Thyroid gland (tissue), 4 donors: Measurements from ENCODE around the gene IRF9. TPM values are rescaled to one million over a fixed set of nuclear protein-coding genes. Genes with fewer than 3 reads are reported as not detected.
A peak's percentile ranks its signal among the peaks of the same experiment; 100 is the strongest.

Source experiments
- DNase-seq, 2 donors: peaks; one replicate each; pipeline ENCODE4 v3.0.0-alpha.2; 2019
- H3K27ac ChIP-seq, 3 donors: fragments of 200-600 bp; sonication (generic); 1 replicate in 2 of 3; 2 replicates in 1 of 3; pipeline ENCODE4 v1.5.1; 2016 to 2019; ENCODE audit warnings: mild to moderate bottlenecking in 1 of 3, moderate library complexity in 1 of 3
- H3K27me3 ChIP-seq: fragments of 200-600 bp; sonication (generic); one replicate; pipeline ENCODE4 v1.5.1; 2019
- H3K36me3 ChIP-seq, 2 donors: fragments of 200-600 bp; sonication (generic); one replicate each; pipeline ENCODE4 v1.5.1; 2016 to 2019
- H3K4me1 ChIP-seq, 2 donors: fragments of 200-600 bp; sonication (generic); one replicate each; pipeline ENCODE4 v1.5.1; 2017 to 2019
- H3K4me3 ChIP-seq, 3 donors: fragments of 200-600 bp; sonication (generic); replicated peaks in 1 of 3; 1 replicate in 2 of 3; 2 replicates in 1 of 3; pipeline ENCODE4 v1.5.1; 2016; ENCODE audit warnings: mild to moderate bottlenecking in 1 of 3
- H3K9me3 ChIP-seq: fragments of 200-600 bp; sonication (generic); one replicate; pipeline ENCODE4 v1.5.1; 2017
- POLR2A ChIP-seq, 2 donors: fragments of 450-650 bp; IDR thresholded peaks; one replicate each; pipeline ENCODE4 v1.6.1; 2017; ENCODE audit warnings: antibody characterized with exemption in 2 of 2, mild to moderate bottlenecking in 2 of 2, moderate library complexity in 1 of 2
- WGBS, 2 donors: methylation state at CpG; one replicate each; pipeline ENCODE4 v1.1.5; 2017; 5-methylcytosine and 5-hydroxymethylcytosine counted together
- intact Hi-C: fragments of 100-400 bp; cut with DNase I; formaldehyde crosslinking; loops from one replicate; pipeline ENCODE4 v1.15.1; 2023
- total RNA-seq, 4 donors: library from RNA; depleted of rRNA; stranded (reverse); fragments of >200 nt; gene quantifications; one replicate each; pipeline ENCODE4 v1.2.3, GENCODE V29; 2016
- TF ChIP-seq, protein P1 (sequence below), 6 experiments: fragments of 200-600 bp in 3 of 6; fragments of 450-650 bp in 3 of 6; sonication (generic) in 3 of 6; IDR thresholded peaks; one replicate each; pipeline ENCODE4 v1.5.1; 2016 to 2019; ENCODE audit warnings: antibody characterized with exemption in 6 of 6, mild to moderate bottlenecking in 2 of 6, inconsistent platforms in 1 of 6, moderate library complexity in 1 of 6

Gene IRF9
- total RNA-seq, 4 donors from 2014 or later, result 55.1 to 92.3 (median 70.0) TPM

DNA sequence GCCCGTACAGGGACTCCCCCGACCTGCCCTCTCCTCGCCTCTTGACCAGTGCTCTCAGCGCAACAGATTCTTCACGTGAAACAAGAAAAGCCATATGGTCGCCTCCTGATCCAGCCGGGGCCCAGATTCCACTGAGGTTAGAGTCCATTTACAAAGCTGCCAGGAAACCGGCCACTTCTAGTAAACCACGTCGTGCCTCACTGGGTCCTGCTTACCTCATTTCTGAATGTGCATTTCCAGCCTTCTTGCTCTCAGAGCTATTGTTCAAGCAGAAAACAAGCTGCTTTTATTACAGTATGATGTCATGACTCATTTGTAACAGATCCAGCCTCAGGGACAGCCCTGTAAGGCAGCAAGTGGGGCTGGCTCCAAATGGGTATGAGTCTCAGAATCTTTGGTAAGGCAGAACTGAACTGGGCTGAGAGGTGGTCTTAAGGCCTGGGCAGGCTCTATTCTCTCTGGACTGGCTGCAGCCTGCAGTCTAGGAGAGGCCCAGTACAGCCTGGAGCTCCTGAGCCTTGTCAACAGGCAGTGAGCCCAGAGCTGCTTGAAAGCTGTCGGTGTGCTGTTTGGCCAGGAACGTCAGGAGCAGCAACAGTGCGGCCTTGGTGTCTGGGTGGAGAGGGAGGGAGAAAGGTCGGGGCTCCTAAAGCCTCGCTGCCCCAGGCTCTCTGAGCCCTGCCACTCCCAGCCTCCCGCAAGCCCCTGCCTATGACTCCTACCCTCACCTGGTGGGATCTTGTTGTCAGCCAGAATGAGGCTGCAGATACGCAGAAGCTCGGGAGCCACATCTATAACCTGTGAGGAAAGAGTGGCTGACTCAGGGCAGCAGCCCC, 19.1 kb downstream of the IRF9 start:
- Histone ChIP-seq H3K27ac (peak overlapping the region in 2 of 3 donors; percentile 7 to 59), H3K4me1 (peaks cover 0 to 17% of the 10 kb centered on the region in 2 donors), H3K9me3 (no peaks in the 10 kb centered on the region), H3K36me3 (peaks cover 33 to 35% of the 10 kb centered on the region in 2 donors), H3K27me3 (no peaks in the 10 kb centered on the region), H3K4me3 (no peak overlapping the region)
- WGBS, 2 donors, result 77 to 83% methylated on average over 17 to 18 of the region's 18 CpGs
- intact Hi-C loops, result no loop called here
- TF ChIP-seq, protein P1, sequence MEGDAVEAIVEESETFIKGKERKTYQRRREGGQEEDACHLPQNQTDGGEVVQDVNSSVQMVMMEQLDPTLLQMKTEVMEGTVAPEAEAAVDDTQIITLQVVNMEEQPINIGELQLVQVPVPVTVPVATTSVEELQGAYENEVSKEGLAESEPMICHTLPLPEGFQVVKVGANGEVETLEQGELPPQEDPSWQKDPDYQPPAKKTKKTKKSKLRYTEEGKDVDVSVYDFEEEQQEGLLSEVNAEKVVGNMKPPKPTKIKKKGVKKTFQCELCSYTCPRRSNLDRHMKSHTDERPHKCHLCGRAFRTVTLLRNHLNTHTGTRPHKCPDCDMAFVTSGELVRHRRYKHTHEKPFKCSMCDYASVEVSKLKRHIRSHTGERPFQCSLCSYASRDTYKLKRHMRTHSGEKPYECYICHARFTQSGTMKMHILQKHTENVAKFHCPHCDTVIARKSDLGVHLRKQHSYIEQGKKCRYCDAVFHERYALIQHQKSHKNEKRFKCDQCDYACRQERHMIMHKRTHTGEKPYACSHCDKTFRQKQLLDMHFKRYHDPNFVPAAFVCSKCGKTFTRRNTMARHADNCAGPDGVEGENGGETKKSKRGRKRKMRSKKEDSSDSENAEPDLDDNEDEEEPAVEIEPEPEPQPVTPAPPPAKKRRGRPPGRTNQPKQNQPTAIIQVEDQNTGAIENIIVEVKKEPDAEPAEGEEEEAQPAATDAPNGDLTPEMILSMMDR (IDR thresholded peaks at IDR 0.05), result no peak
- peak; percentile 24 to 26 for DNase-seq

DNA sequence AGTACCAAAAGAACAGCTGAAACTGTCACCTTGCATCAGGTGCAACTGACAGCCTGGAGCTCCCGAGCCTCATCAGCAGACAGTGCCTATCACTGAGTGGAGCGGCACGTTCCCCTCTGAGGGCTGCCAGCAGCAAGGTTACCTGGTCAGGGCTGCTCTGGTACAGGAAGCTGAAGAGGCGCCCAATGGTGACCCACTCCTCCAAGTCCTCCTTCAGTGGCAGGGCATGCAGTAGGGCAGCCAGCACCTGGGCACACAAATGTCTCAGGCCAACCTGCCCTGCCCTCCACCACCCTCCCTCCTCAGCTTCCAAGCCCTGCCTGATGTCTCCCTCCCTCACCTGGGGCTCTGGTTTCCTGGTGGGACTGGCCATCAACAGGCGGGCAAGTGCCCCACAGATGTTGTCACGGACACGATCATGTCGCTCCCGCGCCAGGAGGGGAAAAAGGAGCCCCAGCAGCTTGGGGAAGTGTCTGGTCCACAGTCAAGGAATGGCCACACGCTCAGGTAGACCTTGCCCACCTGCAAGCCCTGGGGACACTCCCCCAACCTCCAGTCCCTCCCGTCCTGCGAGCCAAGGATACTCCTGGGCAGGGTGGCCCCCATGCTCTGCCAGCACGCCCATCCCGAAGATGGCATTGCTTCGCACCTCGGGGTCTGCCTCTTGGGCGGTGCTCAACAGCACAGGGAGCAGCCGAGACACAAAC, 20.5 kb downstream of the IRF9 start:
- WGBS, 2 donors, result 93 to 94% methylated on average over 8 to 18 of the region's 19 CpGs
- no peaks in the 10 kb centered on the region for H3K27me3 ChIP-seq
- no peak for DNase-seq
- H3K27ac ChIP-seq, result no peak overlapping the region
- no peak for TF ChIP-seq POLR2A (IDR thresholded peaks at IDR 0.05)
- TF ChIP-seq, protein P1 (IDR thresholded peaks at IDR 0.05), result no peak
- intact Hi-C loops, result no loop called here
- H3K36me3 ChIP-seq, result peaks cover 41 to 45% of the 10 kb centered on the region in 2 donors
- no peaks in the 10 kb centered on the region for H3K9me3 ChIP-seq
- H3K4me1 ChIP-seq, result peaks cover 0 to 17% of the 10 kb centered on the region in 2 donors
- no peak overlapping the region for H3K4me3 ChIP-seq

DNA sequence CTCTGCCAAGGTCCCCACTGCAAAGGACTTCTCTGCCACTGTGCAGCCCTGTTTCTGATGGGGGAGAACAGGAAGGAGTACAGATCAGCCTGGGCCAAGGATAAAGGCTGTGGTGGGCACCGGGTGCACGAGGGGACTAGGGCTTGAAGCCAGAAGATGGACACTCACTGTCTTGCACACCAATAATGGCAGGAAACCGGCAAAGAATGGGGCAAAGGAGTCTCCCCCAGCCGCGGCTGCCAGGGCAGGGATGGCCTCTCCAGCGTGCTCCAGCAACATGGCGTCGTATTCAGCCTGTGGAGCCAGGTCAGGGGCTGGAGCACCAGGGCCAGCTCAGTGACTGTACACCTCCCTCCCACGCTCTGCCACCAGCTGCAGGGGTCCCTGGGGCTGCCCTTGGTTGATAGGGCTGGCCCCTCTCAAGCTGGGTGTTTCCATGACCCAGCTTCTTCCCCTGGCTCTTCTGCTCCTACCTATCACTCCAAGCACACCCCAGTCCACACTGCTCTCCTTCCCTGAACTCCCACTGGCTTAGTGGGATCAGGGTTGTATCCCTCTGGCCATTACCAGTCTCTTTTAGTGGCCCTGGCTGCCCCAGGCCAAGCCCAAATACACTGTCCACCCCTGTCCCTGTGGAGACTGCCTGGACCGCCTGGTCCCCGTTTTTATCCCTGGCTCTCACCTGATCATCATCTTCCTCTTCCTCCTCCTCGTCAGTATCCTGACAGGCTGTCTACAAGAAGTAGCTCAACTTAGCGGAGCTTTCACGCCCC, 21.2 kb downstream of the IRF9 start:
- H3K9me3 ChIP-seq, result no peaks in the 10 kb centered on the region
- DNase-seq, result no peak
- peaks cover 43 to 47% of the 10 kb centered on the region in 2 donors for H3K36me3 ChIP-seq
- TF ChIP-seq, protein P1 (IDR thresholded peaks at IDR 0.05), result no peak
- no peak for TF ChIP-seq POLR2A (IDR thresholded peaks at IDR 0.05)
- no peak overlapping the region for H3K27ac ChIP-seq
- intact Hi-C loops, result no loop called here
- H3K27me3 ChIP-seq, result no peaks in the 10 kb centered on the region
- no peak overlapping the region for H3K4me3 ChIP-seq
- H3K4me1 ChIP-seq, result peaks cover 0 to 19% of the 10 kb centered on the region in 2 donors
- 90 to 93% methylated on average over 6 to 13 of the region's 14 CpGs for WGBS, 2 donors

DNA sequence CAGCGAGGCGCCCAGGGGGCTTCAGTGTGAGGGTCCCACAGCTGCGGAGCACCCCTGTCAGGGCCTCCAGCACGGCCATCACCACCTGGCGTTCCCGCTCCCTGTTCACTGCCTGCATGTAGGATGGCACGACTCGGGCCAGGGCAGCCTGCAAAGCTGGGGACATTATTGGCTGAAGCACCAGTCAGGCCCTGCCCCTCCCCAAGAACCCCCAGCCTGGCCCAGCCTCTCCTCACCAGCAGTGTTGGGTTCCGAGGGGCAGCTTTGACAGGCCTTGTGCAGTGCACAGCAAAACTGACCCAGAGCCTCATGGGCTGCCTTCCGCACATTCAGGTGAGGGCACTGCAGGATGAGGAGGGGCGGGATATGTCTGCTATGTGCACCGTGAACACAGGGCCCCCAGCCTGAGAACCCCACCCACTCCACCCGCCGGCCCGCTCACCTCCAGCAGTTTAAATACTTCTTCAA, 22.0 kb downstream of the IRF9 start:
- peaks cover 43 to 47% of the 10 kb centered on the region in 2 donors for H3K36me3 ChIP-seq
- DNase-seq, result no peak

More for the DNA sequence above, 22.0 kb downstream of the IRF9 start:
- Histone ChIP-seq H3K9me3 (no peaks in the 10 kb centered on the region), H3K27ac (no peak overlapping the region), H3K4me3 (no peak overlapping the region), H3K27me3 (no peaks in the 10 kb centered on the region), H3K4me1 (peaks cover 7 to 26% of the 10 kb centered on the region in 2 donors)
- 91 to 94% methylated on average over 3 to 13 of the region's 15 CpGs for WGBS, 2 donors
- intact Hi-C loops, result no loop called here
- TF ChIP-seq POLR2A (IDR thresholded peaks at IDR 0.05), result no peak
- TF ChIP-seq, protein P1 (IDR thresholded peaks at IDR 0.05), result no peak
